ENCODE results near the gene RPS25.

The RPS25 gene

DNA sequence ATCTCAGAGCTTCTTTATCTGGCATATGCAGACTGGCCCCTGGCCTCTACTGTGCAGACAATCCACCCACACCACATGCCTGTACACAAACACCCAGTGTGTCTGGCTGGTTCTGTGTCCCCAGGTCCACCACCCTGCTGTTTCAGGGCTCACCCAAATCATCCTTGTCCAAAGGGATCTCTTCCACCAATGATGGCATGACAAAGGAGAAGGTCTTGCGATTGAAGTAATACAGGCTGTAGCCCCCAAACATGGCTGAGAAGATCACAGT is 10.9 kb upstream of the RPS25 start:
- H3K27ac ChIP-seq (ENCODE audit: low read depth, low read length) = no peak overlapping the region
- no peaks in the 10 kb centered on the region for H3K9me3 ChIP-seq (ENCODE audit: control insufficient read depth, insufficient read depth, low read length)
- no peaks in the 10 kb centered on the region for H3K9me2 ChIP-seq (replicated peaks; ENCODE audit: control insufficient read depth, low read length)
- no peak for TF ChIP-seq EZH2phosphoT487 (IDR thresholded peaks at IDR 0.05; ENCODE audit: borderline replicate concordance, low read length)
- TF ChIP-seq, protein P1, sequence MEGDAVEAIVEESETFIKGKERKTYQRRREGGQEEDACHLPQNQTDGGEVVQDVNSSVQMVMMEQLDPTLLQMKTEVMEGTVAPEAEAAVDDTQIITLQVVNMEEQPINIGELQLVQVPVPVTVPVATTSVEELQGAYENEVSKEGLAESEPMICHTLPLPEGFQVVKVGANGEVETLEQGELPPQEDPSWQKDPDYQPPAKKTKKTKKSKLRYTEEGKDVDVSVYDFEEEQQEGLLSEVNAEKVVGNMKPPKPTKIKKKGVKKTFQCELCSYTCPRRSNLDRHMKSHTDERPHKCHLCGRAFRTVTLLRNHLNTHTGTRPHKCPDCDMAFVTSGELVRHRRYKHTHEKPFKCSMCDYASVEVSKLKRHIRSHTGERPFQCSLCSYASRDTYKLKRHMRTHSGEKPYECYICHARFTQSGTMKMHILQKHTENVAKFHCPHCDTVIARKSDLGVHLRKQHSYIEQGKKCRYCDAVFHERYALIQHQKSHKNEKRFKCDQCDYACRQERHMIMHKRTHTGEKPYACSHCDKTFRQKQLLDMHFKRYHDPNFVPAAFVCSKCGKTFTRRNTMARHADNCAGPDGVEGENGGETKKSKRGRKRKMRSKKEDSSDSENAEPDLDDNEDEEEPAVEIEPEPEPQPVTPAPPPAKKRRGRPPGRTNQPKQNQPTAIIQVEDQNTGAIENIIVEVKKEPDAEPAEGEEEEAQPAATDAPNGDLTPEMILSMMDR (IDR thresholded peaks at IDR 0.05; ENCODE audit: low read depth, low read length, poor library complexity, severe bottlenecking) = no peak
- H3K4me2 ChIP-seq (ENCODE audit: low read length) = peak overlapping the region; percentile 64
- H4K20me1 ChIP-seq (ENCODE audit: control insufficient read depth, insufficient read depth, low read depth, low read length) = no peaks in the 10 kb centered on the region
- H3K4me3 ChIP-seq (ENCODE audit: low read length) = peak overlapping the region; percentile 97
- H3K79me2 ChIP-seq (ENCODE audit: control insufficient read depth, low read length) = peaks cover 24% of the 10 kb centered on the region
- H3K36me3 ChIP-seq (ENCODE audit: control insufficient read depth, low read length) = peaks cover 58% of the 10 kb centered on the region
- no peaks in the 10 kb centered on the region; the same call in none of the 2 replicates for H3F3A ChIP-seq (ENCODE audit: control insufficient read depth, insufficient read depth)
- H3K4me1 ChIP-seq (ENCODE audit: control insufficient read depth, low read length) = peaks cover 18% of the 10 kb centered on the region
- H3K27me3 ChIP-seq (ENCODE audit: control insufficient read depth, low read length) = no peaks in the 10 kb centered on the region

DNA sequence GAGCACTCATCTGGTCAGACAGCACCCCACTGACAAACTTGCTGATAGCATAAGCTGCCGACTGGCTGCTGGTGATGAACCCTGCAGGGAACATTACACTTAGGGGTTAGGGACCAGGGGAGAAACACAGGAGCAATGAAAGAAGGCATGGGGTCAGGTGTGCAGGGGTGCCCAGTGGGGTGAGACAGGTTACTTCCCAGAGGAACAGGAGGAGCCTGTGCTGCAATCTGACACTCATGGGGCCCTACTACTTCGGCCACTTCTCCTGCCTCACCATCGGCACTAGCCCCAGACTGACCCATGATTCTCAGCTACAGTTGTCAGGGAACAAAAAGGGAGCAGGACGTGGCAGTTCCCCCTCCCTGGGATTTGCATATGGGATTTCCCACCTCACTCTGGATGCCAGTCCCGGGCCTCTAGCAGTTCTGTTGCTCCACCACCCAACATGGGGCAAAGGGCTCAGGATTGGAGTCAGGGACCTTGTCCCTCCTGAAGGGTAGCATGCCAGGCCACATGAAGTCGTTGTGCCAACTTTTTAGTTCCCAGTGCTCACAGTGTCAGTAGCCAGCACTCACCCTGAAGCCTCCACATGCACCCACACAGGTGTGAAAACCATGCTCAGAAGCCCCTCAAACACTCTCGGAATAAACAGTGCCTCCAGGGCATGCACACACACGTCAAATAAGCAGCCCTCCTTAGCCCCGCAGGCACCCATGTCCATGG is 10.4 kb upstream of the RPS25 start:
- Histone ChIP-seq H3K4me3 (ENCODE audit: low read length) (peak overlapping the region; percentile 97), H3K4me2 (ENCODE audit: low read length) (peak overlapping the region; percentile 64)

DNA sequence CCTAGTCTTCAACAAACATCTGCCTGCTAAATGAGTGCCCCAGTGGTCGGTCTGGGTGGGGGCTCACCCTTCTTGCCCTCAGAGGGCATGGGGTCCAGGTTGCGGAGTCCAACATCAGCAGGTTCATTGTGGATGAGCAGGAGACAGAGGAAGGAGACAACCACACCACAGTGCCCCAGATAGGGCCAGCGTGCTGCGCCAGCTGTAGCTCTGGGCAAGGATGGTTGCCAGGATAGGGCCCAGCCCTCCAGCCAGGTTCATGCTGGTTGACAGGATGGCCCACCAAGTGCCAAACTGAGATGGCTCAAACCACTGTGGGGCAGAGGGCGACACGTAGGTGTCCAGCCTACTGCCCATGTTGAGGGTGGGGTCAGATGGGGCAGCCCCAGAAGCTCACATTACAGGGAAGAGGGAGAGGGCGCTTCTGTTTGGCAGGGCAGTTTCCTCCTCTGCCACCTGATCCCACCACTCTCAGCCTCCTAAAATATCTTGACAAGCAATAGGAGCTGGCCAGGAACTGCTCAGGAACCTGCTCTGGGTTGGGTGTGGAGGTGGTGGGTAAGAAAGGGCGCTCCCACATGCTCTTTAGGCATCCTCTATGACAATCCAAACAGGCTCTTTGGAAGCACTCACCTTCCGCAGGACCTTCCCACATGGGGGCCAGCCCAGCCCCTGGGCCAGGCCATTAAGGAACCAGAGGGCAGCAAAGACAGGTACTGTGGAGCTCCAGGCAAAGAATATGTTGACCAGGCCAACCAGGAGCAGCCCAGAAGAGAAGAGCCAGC is 9.6 kb upstream of the RPS25 start:
- H3K4me3 ChIP-seq (ENCODE audit: low read length) = no peak overlapping the region
- no peaks in the 10 kb centered on the region for H3K9me2 ChIP-seq (replicated peaks; ENCODE audit: control insufficient read depth, low read length)
- H3K36me3 ChIP-seq (ENCODE audit: control insufficient read depth, low read length) = peaks cover 69% of the 10 kb centered on the region
- no peaks in the 10 kb centered on the region for H3K9me3 ChIP-seq (ENCODE audit: control insufficient read depth, insufficient read depth, low read length)
- no peak for TF ChIP-seq EZH2phosphoT487 (IDR thresholded peaks at IDR 0.05; ENCODE audit: borderline replicate concordance, low read length)
- TF ChIP-seq, protein P1 (IDR thresholded peaks at IDR 0.05; ENCODE audit: low read depth, low read length, poor library complexity, severe bottlenecking) = no peak
- H4K20me1 ChIP-seq (ENCODE audit: control insufficient read depth, insufficient read depth, low read depth, low read length) = no peaks in the 10 kb centered on the region
- H3K27me3 ChIP-seq (ENCODE audit: control insufficient read depth, low read length) = no peaks in the 10 kb centered on the region
- peaks cover 32% of the 10 kb centered on the region for H3K79me2 ChIP-seq (ENCODE audit: control insufficient read depth, low read length)
- H3K4me1 ChIP-seq (ENCODE audit: control insufficient read depth, low read length) = peaks cover 18% of the 10 kb centered on the region
- no peak overlapping the region for H3K27ac ChIP-seq (ENCODE audit: low read depth, low read length)
- no peak overlapping the region; the same call in 1 of the 2 replicates for H3K4me2 ChIP-seq (ENCODE audit: low read length)
- H3F3A ChIP-seq (ENCODE audit: control insufficient read depth, insufficient read depth) = peaks cover 5% of the 10 kb centered on the region

More for the DNA sequence above, 10.4 kb upstream of the RPS25 start:
- H3K9me2 ChIP-seq (replicated peaks; ENCODE audit: control insufficient read depth, low read length) = no peaks in the 10 kb centered on the region
- no peaks in the 10 kb centered on the region for H3K9me3 ChIP-seq (ENCODE audit: control insufficient read depth, insufficient read depth, low read length)
- H3F3A ChIP-seq (ENCODE audit: control insufficient read depth, insufficient read depth) = peaks cover 5% of the 10 kb centered on the region
- no peaks in the 10 kb centered on the region for H4K20me1 ChIP-seq (ENCODE audit: control insufficient read depth, insufficient read depth, low read depth, low read length)
- TF ChIP-seq, protein P1 (IDR thresholded peaks at IDR 0.05; ENCODE audit: low read depth, low read length, poor library complexity, severe bottlenecking) = no peak
- no peak for TF ChIP-seq EZH2phosphoT487 (IDR thresholded peaks at IDR 0.05; ENCODE audit: borderline replicate concordance, low read length)
- peaks cover 63% of the 10 kb centered on the region for H3K36me3 ChIP-seq (ENCODE audit: control insufficient read depth, low read length)
- no peak overlapping the region for H3K27ac ChIP-seq (ENCODE audit: low read depth, low read length)
- H3K79me2 ChIP-seq (ENCODE audit: control insufficient read depth, low read length) = peaks cover 27% of the 10 kb centered on the region
- peaks cover 18% of the 10 kb centered on the region for H3K4me1 ChIP-seq (ENCODE audit: control insufficient read depth, low read length)
- H3K27me3 ChIP-seq (ENCODE audit: control insufficient read depth, low read length) = no peaks in the 10 kb centered on the region

All from DOHH2 (cell line).